Suprapubic skin (tissue), 3 donors: ENCODE measurements around the gene OR4F15.

ENCODE experiments used
- CTCF ChIP-seq, 2 donors: fragments of 200-600 bp in 1 of 2; fragments of 450-650 bp in 1 of 2; sonication (generic) in 1 of 2; IDR thresholded peaks; one replicate each; pipeline ENCODE4 v1.5.1; 2016 to 2019; ENCODE audit warnings: antibody characterized with exemption in 2 of 2, mild to moderate bottlenecking in 1 of 2, moderate library complexity in 1 of 2
- POLR2AphosphoS5 ChIP-seq, 3 donors: sonication (generic); formaldehyde crosslinking; IDR thresholded peaks; one replicate each; pipeline ENCODE4 v1.6.1; 2017; ENCODE audit warnings: antibody characterized with exemption in 3 of 3

- TF ChIP-seq CTCF (IDR thresholded peaks at IDR 0.05) (no peak), POLR2AphosphoS5 (IDR thresholded peaks at IDR 0.05) (no peak)
Observed at GRCh38 chr15:101773496-101774100, 38.4 kb upstream of the OR4F15 start.
